ENCODE data around the gene SHISA5. TPM values are rescaled to one million over a fixed set of nuclear protein-coding genes. Genes with fewer than 3 reads are reported as not detected.
"Not testable (repeated sequence)": the region's sequence is repeated elsewhere in the genome, so short reads cannot be mapped to it uniquely, and the experiment has no call there.

The SHISA5 gene
- total RNA-seq, 1 donor from 2014 or later: 294 TPM

DNA sequence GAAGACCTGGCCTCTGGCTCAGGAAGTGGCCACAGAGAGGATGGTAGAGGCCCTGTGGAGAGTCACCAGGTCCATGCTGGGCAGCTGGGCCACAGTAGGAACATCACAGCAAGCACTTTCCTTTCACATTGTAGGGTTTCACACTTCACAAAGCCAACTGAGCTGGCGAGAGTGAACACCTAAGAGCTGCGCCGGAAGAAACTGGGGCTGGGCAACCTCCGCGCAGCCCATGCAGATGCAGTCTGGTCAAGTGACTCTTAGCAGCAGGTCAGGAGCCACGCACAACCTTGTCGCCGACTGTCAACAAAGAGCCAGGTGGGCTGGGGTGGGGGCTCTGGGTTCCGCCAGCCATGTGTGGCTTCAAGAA lies 15.3 kb upstream of the SHISA5 start:
- DNase-seq (ENCODE audit: low spot score): no peak

DNA sequence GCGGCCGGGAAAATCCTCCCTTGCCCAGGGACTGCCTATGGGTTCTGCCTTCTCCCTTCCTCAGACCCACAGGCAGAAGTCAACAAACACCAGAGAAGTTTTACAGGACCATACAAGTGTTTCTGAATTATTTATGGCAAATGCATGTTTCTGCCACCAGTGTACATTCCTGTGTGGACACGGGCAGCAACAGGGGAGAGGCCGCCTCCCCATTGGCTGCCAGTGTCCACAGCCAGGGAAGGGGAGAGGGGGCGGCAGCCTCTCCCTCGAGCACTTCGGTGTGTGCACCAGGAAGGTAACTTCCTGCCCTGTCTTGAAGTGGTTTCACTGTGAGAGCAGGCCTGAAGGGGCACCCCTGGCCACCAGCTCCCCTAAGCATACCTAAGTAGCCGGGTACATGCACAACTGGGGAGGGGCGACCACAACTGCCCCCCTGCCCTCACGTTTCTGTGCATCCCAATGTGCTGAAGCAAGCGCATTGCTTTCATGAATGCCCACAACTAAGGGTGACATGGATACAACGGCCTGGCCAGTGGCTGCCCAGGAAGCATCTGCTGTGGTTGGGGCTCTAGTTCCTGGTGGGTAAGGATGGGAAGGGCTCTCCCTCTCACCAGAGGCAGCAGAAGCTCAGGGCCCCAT lies 14.8 kb upstream of the SHISA5 start:
- DNase-seq (ENCODE audit: low spot score): no peak

DNA sequence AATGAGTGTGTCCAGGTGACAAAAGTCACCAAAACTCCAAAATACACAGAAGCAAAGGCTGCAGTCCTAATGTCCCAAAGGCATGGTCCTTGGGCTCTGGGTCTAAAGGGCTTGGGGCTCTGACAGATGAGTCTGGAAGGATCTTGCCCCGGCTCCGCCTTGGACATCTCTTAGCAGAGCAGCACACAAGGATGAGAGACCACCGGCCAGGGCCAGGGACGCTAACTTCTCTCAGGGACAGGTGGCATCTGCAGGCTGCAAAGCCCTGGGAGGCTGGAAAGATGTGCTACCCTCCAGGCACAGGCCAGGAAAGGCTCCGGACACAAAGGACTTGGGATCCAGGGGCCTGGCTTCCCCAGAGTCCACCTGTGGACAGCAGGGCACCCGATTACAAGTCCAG lies 14.1 kb upstream of the SHISA5 start:
- DNase-seq (ENCODE audit: low spot score): no peak

DNA sequence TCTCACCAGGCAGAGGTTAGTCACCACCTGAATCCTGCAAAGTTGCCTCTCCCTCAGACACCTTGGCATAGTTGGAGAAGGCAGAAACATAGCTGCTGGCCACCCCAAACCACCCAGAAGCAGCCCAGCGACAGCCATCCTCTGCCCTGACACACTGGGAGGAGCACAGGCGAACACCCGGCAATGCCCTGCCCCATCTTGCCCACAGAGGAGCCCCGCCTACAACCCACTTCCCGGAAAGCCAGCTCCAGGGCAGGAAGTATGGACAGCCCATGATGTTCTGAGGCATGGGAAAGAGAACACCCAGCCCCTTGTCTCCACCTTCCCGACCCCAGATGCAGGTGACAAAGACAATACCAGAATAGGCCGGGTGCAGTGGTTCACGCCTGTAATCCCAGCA lies 12.6 kb upstream of the SHISA5 start:
- DNase-seq (ENCODE audit: low spot score): no peak

DNA sequence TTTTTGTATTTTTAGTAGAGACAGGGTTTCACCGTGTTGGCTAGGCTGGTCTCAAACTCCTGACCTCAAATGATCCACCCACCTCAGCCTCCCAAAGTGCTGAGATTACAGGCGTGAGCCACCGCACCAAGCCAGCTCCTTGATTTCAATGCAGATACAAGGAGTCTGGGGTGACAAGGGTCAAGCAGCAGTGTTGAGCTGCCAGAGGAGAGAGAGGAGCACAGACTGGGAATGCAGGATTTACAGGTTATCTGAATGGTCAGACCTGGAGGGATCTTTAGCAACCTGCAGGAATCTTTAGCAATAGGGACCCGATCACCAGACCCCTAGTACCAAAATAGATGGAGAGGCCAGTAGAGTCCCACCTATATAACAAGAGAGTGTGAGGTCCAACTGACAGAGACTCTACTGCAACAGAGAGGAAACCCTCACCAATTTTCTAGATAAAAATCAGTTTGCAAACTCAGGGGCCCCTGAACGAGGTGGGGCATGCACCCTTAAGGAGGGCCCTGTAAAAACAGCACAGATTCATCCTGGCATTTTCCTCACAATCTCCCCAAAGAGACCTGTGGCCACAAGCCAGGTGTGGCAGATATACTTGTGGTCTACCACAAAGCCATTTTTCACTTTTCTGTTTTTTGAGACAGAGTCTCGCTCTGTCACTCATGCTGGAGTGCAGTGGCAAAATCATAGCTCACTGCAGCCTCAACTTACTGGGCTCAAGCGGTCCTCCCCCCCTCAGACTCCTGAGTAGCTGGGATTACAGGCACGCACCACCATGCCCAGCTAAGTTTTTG lies 10.7 kb upstream of the SHISA5 start:
- no peak for DNase-seq (ENCODE audit: low spot score)

DNA sequence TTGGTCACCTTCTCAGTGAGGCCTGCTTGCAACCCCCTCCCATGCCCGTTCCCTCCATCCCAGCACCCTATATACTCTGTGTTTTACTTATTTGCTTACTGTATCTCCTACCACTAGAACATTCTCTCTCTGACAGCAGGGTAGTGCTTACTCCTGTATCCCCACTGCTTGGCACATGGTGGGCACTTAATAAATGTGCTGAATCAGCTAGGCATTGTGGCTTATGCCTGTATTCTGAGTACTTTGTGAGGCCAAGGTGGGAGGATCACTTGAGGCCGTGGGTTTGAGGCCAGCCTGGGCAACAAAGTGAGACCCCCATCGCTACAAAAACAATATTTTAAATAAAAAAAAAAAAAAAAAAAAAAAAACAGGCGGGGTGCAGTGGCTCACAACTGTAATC lies 7.6 kb upstream of the SHISA5 start:
- no peak for DNase-seq (ENCODE audit: low spot score)

DNA sequence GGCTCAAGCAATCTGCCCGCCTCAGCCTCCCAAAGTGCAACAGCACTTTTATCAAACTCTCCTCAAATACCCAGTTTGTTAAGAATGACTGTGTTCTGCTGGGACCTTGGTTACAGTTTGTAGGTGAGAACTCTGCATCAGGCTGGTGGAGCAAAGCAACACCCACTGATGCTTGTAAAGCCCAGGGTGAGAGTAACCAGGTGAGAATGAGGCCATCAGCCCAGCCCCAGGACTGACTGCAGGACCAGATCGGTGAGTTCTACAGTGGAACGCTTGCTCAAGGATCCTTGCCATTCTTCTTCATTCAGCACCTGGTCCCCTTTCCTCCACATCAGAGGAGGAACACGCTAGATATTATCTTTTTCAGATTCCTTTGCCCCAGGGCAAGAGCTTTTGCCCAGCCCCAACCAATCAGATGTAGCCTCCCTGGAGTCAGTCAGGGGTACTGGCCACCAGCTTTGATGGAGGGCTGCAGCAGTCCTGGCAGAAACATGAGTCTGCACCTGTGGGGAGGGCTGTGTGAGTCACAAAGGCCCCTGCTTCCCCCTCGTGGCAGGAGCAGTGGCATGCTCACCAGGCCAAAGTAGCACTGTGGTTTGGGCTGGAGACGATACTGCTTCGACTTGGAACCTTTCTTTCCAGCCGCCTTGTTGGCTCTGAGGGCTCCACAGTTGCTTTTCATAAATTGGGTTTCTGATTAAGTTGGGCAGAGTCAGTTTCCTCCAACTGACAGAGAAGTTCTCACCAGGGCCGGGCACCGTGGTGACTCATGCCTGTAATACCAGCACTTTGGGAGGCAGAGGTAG lies 3.5 kb upstream of the SHISA5 start:
- DNase-seq (ENCODE audit: low spot score): peak; percentile 84

DNA sequence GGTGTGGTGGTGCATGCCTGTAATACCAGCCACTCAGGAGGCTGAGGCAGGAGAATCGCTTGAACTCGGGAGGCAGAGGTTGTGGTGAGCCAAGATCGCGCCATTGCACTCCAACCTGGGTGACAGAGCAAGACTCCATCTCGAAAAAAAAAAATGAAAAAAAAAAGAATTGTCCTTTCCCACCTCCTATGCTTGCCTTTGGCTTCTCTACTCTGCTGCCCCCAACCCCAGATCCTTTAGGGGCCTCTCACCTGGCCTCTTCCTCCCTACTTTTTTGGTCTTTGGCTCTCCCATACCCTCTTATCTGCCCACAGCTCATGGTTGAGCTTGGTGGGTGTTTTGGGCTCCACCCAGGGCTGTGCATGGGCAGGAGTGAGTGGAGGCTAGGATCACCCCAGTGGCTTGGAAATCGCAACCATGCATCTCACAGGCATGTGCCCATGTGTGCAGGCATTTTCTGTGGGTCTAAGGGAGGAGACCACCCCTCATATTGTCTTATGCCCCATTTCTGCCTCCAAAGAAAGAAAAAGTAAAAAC lies 2.1 kb upstream of the SHISA5 start:
- DNase-seq (ENCODE audit: low spot score): no peak

DNA sequence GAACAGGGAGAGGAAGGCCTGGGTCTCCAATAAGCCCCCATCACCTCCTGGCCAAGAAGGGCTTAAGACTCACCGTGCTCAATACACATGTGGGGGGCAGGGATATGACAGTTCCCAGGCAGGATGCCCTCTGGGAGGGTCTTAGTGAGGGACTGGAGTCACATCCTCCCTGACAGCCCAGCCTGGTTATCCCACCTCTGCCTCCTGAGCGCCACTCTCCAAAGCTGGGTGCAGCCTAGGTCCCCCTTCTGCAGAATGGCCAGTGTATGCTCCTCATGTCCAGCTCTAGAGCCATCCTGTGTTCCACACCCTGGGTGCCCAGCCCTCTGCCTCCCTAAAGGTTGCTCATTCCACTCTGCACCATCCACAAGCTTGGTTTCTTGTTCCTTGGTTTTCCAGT lies 1.2 kb upstream of the SHISA5 start:
- no peak for DNase-seq (ENCODE audit: low spot score)

DNA sequence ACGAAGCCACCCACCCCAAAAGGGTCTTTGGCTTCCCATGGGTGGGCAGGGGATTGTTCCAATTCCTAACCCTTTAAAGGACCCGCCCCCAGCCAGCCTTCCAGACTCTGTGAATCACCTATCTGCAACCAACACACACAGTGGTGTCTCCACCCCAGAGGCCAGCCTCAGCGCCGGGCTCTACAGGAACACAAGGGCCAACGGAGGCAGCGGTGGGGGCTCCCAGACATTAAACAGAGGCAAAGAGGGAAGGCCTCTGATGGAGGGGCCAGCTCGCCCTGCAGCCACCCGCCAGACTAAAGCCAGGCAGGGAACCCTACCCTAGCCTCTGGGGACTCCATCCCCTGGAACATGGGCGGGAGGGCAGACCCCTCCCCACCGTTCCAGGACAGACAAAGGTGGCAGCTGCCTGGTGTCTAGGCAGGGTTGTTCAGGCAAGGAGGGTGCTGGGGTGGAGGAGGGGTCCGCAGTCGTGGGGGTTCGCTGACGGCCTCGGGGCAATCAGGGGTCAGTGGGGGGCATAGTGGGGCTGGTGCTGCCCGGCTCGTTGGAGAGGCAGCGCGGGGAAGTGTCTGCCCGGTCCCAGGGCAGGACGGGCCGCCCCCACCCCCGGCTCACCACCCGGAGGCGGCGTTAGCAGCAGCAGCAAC lies 448 bp downstream of the SHISA5 start:
- DNase-seq (ENCODE audit: low spot score): peak; percentile 76

DNA sequence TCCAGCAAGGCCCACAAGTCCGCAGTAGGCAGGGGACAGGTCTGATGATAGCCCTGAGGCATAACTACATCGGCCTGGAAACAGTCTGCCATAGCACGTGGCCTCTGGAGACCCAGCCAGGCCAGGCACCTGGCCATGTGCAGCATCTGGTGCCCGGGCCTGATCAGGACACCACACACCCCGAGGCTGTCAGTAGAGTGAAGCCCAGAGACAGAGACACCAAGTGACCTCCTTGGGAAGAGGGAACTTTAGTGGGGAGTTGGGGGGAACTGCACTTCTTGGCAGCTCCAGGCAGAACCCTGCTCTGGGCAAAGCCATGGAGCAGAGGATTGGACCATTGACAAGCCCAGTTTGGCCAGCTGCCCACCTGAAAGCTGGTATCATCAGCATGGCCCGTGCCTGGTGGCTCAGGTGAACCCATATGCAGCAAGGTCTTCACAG lies 1.2 kb downstream of the SHISA5 start:
- peak; percentile 66 for DNase-seq (ENCODE audit: low spot score)

DNA sequence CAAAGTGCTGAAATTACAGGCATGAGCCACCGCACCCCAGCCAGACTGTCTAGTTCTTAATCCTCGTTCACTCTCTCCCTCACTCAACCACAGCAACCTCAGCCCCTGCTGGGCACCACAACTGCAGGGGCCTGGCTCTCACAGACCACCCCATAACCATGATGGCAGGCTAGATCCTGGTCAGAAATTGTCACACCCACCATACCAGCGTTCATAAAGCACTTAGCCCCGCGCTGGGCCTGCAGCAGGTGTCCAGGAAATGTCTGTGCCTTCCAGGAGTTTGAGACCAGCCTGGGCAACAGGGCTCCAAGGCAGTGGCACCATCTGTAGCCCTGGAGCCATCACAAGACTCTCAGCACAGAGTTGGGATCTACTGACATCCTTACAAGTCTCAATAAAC lies 1.9 kb downstream of the SHISA5 start:
- no peak for DNase-seq (ENCODE audit: low spot score)

DNA sequence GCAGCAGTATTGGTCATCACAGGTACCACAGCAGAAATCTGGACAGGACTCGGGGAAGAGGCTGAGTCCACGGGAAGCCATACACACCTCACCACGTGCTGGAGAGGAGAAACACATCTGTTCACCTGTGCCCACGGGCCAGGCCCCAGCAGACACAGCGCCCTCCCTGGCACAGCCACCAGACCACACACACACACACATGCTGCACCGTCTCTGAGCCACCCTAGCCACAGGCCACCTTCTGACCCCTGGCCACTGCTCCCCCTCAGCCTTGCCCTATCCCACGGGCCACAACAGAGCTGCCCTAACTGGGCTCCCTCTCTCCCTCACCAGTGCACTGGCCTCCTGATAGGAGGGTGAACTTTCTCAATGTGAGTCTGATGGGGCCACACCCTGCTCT lies 2.8 kb downstream of the SHISA5 start:
- no peak for DNase-seq (ENCODE audit: low spot score)

DNA sequence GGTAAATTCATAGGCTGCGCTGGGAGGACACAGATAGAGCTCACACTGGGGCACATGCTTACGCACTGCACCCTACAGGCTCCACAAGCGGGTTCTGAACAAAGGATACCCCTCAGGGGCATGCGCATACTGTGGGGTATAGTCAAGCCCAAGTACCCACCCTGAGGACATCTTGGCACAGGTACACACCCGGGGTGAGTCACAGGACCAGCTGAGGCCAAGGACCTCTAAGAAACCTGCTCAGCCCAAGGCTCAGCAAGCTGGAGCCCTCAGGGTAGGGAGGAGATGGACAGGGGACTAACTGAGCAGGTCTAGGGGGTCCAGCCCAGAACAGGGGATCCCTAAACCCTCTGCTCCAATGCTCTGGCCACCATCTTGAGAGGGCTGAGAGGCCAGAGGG lies 3.3 kb downstream of the SHISA5 start:
- DNase-seq (ENCODE audit: low spot score): no peak

DNA sequence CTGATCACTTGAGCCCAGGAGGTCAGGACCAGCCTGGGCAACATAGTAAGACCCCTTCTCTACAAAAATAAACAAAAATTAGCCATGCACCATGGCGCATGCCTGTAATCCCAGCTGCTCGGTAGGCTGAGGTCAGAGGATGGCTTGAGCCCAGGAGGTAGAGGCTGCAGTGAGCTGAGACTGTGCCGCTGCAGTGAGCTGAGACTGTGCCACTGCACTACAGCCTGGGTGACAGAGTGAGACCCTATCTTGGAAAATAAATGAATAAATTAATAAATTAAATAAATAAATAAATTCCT lies 10.8 kb downstream of the SHISA5 start:
- no peak for DNase-seq (ENCODE audit: low spot score)

DNA sequence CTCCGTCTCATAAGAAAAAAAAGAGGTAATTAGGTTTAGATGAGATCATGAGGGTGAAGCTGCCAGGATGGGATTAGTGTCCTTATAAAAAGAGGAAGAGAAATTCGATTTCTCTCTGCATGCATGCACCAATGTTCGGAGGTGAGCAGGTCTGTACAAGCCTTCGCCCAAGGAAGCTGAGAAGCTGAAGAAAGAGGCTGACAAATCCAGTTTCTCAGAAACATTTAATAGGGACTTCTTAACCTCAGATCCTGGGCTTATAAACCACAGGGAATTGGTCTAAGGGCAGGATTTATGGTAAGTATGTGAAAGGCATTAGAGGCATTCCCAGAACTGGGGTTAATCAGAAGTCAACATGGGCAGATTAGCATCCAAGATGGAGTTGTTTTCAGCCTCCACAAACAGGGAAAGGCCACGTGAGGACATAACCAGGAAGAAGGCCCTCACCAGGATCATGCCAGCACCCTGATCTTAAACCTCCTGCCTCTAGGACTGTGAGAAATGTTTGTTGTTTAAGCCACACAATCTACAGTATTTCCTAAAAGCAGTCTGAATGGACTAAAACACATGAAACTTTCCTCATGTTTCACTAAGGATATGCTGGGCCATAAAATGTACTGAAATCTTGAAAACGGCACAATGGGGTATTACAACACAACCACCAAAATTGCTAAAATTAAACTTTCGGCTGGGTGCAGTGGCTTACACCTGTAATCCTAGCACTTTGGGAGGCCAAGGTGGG lies 11.3 kb downstream of the SHISA5 start:
- no peak for DNase-seq (ENCODE audit: low spot score)

DNA sequence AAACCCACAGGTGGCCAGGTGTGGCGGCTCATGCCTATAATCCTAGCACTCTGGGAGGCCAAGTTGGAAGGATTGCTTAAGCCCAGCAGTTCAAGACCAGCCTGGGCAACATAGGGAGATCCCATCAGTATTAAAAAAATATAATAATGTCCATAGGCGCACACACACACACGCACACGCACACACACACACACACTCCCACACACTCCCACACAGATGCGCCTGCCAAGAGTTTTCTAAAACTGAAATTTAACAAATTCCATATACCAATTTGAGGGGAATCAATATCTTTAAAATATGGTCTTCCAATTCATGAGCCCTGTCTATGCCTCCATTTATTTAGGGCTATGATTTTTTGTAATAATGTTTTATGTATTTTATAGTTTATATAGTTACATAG lies 17.0 kb downstream of the SHISA5 start:
- DNase-seq (ENCODE audit: low spot score): no peak

DNA sequence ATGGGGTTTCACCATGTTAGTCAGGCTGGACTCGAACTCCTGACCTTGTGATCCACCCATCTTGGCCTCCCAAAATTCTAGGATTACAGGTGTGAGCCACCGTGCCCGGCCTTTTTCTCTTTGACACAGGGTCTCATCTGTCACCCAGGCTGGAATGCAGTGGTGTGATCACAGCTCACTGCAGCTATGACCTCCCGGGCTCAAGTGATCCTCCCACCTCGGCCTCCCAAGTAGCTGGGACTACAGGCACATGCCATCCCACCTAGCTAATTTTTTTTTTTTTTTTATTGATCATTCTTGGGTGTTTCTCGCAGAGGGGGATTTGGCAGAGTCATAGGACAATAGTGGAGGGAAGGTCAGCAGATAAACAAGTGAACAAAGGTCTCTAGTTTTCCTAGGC lies 21.2 kb downstream of the SHISA5 start:
- DNase-seq (ENCODE audit: low spot score): not testable (repeated sequence)

DNA sequence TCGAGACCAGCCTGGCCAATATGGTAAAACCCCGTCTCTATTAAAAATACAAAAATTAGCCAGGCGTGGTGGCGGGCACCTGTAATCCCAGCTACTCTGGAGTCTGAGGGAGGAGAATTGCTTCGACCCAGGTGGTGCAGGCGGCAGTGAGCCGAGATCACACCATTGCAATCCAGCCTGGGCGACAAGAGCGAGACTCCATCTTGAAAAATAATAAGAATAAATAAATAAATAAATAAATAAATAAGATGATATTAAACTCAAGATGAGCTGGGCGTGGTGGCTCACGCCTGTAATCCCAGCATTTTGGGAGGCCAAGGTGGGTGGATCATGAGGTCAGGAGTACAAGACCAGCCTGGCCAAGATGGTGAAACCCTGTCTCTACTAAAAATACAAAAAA lies 23.1 kb downstream of the SHISA5 start:
- not testable (repeated sequence) for DNase-seq (ENCODE audit: low spot score)

DNA sequence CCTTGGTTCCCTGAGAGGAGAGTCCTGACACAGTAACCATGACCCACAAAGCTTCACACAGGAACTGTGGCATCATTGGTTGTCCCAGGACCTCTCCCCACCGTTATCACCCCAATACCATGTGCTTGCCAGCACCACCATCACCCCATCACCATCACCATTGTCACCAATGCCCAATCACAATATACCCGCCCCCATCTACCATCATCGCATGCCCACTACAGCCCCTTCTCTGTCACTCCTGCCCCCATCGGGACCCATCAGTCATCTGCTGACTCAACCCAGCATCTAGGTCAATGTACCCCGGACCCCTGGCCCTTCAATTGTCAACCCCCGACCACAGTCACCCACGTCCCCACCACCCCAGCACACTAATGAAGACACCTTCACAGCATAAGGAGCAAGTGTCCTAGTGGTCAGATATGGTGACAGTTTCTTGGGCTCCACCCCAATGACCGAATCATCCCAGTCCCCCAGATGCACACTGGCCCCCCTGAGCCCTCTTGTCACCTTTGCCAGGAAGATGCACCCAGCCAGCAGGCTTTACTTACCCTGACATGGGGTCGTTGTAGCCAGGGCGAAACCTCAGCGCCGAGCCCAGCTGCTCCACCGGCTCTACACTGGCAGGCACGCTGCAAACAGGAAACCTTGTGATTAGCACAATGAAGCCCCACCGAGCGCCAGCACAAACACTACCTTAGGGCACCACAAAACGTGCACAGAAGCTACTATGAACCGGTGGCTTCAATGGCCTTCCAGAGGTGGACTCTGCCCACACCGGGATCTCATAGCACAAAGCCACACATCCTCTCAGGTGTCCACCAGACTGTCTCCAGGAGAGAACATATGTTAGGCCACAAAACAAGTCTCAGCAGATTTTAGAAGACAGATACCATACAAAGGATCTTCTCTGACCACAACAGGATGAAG lies 25.1 kb downstream of the SHISA5 start:
- no peak for DNase-seq (ENCODE audit: low spot score)

All from ureter (tissue), 1 donor.